GM18517 (cell line): ENCODE results near the gene HS3ST5.

Source experiments
- ATAC-seq: cut with Tn5 transposase; IDR thresholded peaks from one replicate; pipeline ENCODE4 v1.9.1; 2021; ENCODE audit warnings: mild to moderate bottlenecking, moderate library complexity; ENCODE audit not compliant: unreplicated experiment

The HS3ST5 gene

GRCh38 chr6:114008331-114008730 lies 334.5 kb downstream of the HS3ST5 start:
- ATAC-seq, result no peak

GRCh38 chr6:114007516-114007915 lies 335.3 kb downstream of the HS3ST5 start:
- ATAC-seq, result no peak
